Measurements from ENCODE around the gene USP20. TPM values are rescaled to one million over a fixed set of nuclear protein-coding genes. Genes with fewer than 3 reads are reported as not detected.

USP20 gene
- total and polyA plus RNA-seq, 2 donors (not counting 3 experiments of a cell fraction or from before 2014, with no cell fraction given) = 13.4 to 25.9 TPM

DNA sequence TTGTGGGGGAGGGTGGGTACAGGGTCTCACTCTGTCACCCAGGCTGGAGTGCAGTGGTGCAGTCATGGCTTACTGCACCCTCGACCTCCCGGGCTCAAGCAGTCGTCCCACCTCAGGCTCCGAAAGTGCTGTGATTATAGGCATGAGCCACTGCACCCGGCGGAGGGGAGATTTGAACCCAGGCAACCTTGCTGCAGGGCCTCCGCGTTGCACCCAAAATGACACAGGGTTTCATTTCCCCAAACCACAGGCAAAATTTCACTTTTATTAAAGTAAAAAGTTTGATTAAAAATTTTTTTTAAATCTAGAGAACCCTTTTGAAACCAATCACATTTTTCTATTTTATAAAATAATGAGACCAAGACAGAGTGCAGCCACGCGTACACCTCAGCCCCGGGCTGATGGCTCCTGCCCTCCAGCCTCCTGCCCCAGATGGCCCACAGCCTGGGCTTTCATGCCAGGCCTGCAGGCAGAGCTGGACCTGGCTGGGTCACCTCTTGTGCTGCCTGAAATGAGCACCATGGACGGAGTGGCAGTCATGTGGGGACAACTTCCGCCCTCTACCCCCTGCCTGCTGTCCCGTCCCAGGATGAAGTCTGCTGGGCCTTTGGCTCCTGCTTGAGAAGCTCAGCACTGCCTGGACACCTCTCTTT is 30.5 kb downstream of the USP20 start:
- Histone ChIP-seq H3K4me2 (ENCODE audit: insufficient read depth, low read length) (no peak overlapping the region), H3K36me3 (ENCODE audit: control insufficient read depth in 2 of 2, extremely low read depth in 1 of 2, insufficient read depth in 2 of 2, low read length in 2 of 2) (peaks cover 3 to 11% of the 10 kb centered on the region in 2 experiments), H3K9me1 (replicated peaks; ENCODE audit: control insufficient read depth, extremely low read depth, insufficient read depth, low read length) (no peaks in the 10 kb centered on the region), H3K4me1 (ENCODE audit: control insufficient read depth, extremely low read depth, insufficient read depth, low read length) (no peaks in the 10 kb centered on the region), H3K27ac (ENCODE audit: insufficient read depth, low read depth, low read length) (no peak overlapping the region), H4K20me1 (replicated peaks; ENCODE audit: control insufficient read depth, extremely low read depth, insufficient read depth, low read length) (no peaks in the 10 kb centered on the region), H3K4me3 (replicated peaks in 1 of 3; ENCODE audit: insufficient read depth in 1 of 3, low read depth in 1 of 3, low read length in 3 of 3) (no peak overlapping the region), H3K9me3 (replicated peaks; ENCODE audit: control insufficient read depth, insufficient read depth, low read length) (no peaks in the 10 kb centered on the region), H3K9ac (replicated peaks; ENCODE audit: extremely low read depth, insufficient read depth, low read length) (no peak overlapping the region), H2AFZ (ENCODE audit: low read depth, low read length) (no peak overlapping the region), H3K79me2 (ENCODE audit: control insufficient read depth, insufficient read depth, low read length) (no peaks in the 10 kb centered on the region), H3K27me3 (ENCODE audit: control insufficient read depth in 2 of 2, insufficient read depth in 2 of 2, low read length in 2 of 2) (no peaks in the 10 kb centered on the region)
- ChIA-PET POLR2A (no interaction called here), CTCF (interaction anchor here (0.6 to 1.3 kb wide), 2 partner anchors 10 to 244 kb away, joined by 3 read pairs; no protein-coding TSS in a partner anchor)
- FAIRE-seq = no peak
- no peak for TF ChIP-seq EZH2 (IDR thresholded peaks at IDR 0.05; ENCODE audit: borderline replicate concordance, low read depth, low read length, severe bottlenecking)
- no peak for TF ChIP-seq POLR2AphosphoS5 (IDR thresholded peaks at IDR 0.05; ENCODE audit: insufficient read depth, low read depth, low read length)
- TF ChIP-seq FOS (IDR thresholded peaks at IDR 0.05; ENCODE audit: borderline replicate concordance, insufficient read depth, low read length) = no peak
- TF ChIP-seq GATA2 (IDR thresholded peaks at IDR 0.05; ENCODE audit: insufficient read depth, insufficient read length, low read depth, low read length) = no peak
- TF ChIP-seq, protein P1, sequence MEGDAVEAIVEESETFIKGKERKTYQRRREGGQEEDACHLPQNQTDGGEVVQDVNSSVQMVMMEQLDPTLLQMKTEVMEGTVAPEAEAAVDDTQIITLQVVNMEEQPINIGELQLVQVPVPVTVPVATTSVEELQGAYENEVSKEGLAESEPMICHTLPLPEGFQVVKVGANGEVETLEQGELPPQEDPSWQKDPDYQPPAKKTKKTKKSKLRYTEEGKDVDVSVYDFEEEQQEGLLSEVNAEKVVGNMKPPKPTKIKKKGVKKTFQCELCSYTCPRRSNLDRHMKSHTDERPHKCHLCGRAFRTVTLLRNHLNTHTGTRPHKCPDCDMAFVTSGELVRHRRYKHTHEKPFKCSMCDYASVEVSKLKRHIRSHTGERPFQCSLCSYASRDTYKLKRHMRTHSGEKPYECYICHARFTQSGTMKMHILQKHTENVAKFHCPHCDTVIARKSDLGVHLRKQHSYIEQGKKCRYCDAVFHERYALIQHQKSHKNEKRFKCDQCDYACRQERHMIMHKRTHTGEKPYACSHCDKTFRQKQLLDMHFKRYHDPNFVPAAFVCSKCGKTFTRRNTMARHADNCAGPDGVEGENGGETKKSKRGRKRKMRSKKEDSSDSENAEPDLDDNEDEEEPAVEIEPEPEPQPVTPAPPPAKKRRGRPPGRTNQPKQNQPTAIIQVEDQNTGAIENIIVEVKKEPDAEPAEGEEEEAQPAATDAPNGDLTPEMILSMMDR (IDR thresholded peaks at IDR 0.05; ENCODE audit: extremely low read depth in 1 of 2, insufficient read depth in 1 of 2, low read depth in 1 of 2, low read length in 2 of 2) = no peak
- no TSS peak for BruUV-seq (replicated peaks)
- dilution Hi-C loops (cut with MboI; ENCODE audit: extremely low pct_ligation_motif_present, low sequenced_read_pairs) = no loop called here
- intact Hi-C loops (cut with micrococcal nuclease) = no loop called here
- no peak for DNase-seq (ENCODE audit: low read depth, low spot score)
